ENCODE data around the gene CD2. TPM values are rescaled to one million over a fixed set of nuclear protein-coding genes. Genes with fewer than 3 reads are reported as not detected.

CD2 gene
- total RNA-seq (2014; rRNA removed; shearing (Covaris generic)), result not detected in 2 replicates
- polyA plus RNA-seq (2015; cell fraction: cytosol; rRNA removed), result not detected in 2 replicates
- not detected in 2 replicates for polyA plus RNA-seq (2015; cell fraction: nucleus; rRNA removed)

GRCh38 chr1:116754198-116754977 is at the start of gene CD2:
Gene CD2 (plus strand): TSS chr1:116754430. CDS start chr1:116754493, 63 bp downstream.
- no peak for DNase-seq (ENCODE audit: low read depth)

- DNase-seq (ENCODE audit: low read depth), result no peak
These were observed 48.1 kb upstream of the CD2 start for GRCh38 chr1:116706123-116706522.

GRCh38 chr1:116706841-116707240 is 47.4 kb upstream of the CD2 start:
- no peak for DNase-seq (ENCODE audit: low read depth)

- no peak for DNase-seq (ENCODE audit: low read depth)
These were observed 45.9 kb upstream of the CD2 start for GRCh38 chr1:116708255-116708900.

- no peak for DNase-seq (ENCODE audit: low read depth)
These were observed 44.5 kb upstream of the CD2 start for GRCh38 chr1:116709666-116710167.

GRCh38 chr1:116710420-116711262 is 43.6 kb upstream of the CD2 start:
- no peak for DNase-seq (ENCODE audit: low read depth)

GRCh38 chr1:116711263-116711840 is 42.9 kb upstream of the CD2 start:
- peak; percentile 59 for DNase-seq (ENCODE audit: low read depth)

GRCh38 chr1:116712510-116712909 is 41.7 kb upstream of the CD2 start:
- DNase-seq (ENCODE audit: low read depth), result peak; percentile 42

GRCh38 chr1:116713474-116713873 is 40.8 kb upstream of the CD2 start:
- DNase-seq (ENCODE audit: low read depth), result no peak

GRCh38 chr1:116716391-116716790 is 37.8 kb upstream of the CD2 start:
- DNase-seq (ENCODE audit: low read depth), result no peak

GRCh38 chr1:116717318-116717717 is 36.9 kb upstream of the CD2 start:
- no peak for DNase-seq (ENCODE audit: low read depth)

GRCh38 chr1:116720364-116721038 is 33.7 kb upstream of the CD2 start:
- no peak for DNase-seq (ENCODE audit: low read depth)

- DNase-seq (ENCODE audit: low read depth), result no peak
These were observed 33.2 kb upstream of the CD2 start for GRCh38 chr1:116721039-116721405.

- DNase-seq (ENCODE audit: low read depth), result no peak
These were observed 32.7 kb upstream of the CD2 start for GRCh38 chr1:116721451-116722007.

- no peak for DNase-seq (ENCODE audit: low read depth)
These were observed 32.0 kb upstream of the CD2 start for GRCh38 chr1:116722016-116722838.

GRCh38 chr1:116724765-116725375 is 29.4 kb upstream of the CD2 start:
- DNase-seq (ENCODE audit: low read depth), result peak; percentile 37

GRCh38 chr1:116725798-116726197 is 28.4 kb upstream of the CD2 start:
- no peak for DNase-seq (ENCODE audit: low read depth)

- DNase-seq (ENCODE audit: low read depth), result no peak
These were observed 27.1 kb upstream of the CD2 start for GRCh38 chr1:116726872-116727820.
